CD4-positive, alpha-beta T cell (primary cell): Measurements from ENCODE around the gene FGF4. TPM values are rescaled to one million over a fixed set of nuclear protein-coding genes. Genes with fewer than 3 reads are reported as not detected.

Experiments used
- ATAC-seq: fragments of 200-7000 bp; cut with Tn5 transposase; one replicate; pipeline ENCODE4 v1.10.0; 2022; ENCODE audit warnings: mild to moderate bottlenecking; ENCODE audit not compliant: poor library complexity
- CTCF ChIA-PET: fragments of 350-600 bp; sonication (Branson Sonifier 250); formaldehyde crosslinking; loops from one replicate; lab custom pipeline; 2021; ENCODE audit warnings: antibody characterized with exemption, inconsistent platforms; lab: Charles Lee
- POLR2A ChIA-PET: fragments of 350-600 bp; sonication (Branson Sonifier 250); formaldehyde crosslinking; loops from one replicate; lab custom pipeline; 2021; ENCODE audit warnings: antibody characterized with exemption, inconsistent platforms; lab: Charles Lee
- DNase-seq, 14 experiments: peaks; one replicate each; pipeline ENCODE4 v3.0.0-alpha.2; 2013 to 2020; ENCODE audit warnings: mixed read lengths in 2 of 14
- H3K27ac ChIP-seq, 2 donors: one replicate each; pipeline versions ENCODE4 v1.5.1 to v1.7.0; 2013; ENCODE audit warnings: low read length in 2 of 2, low read depth in 1 of 2, mild to moderate bottlenecking in 1 of 2
- H3K27me3 ChIP-seq, 2 experiments: 1 replicate in 1 of 2; 2 replicates in 1 of 2; pipeline versions ENCODE4 v1.6.1 to v1.7.0; 2013; ENCODE audit warnings: low read length in 2 of 2, control low read depth in 1 of 2, mild to moderate bottlenecking in 1 of 2, moderate library complexity in 1 of 2; ENCODE audit not compliant: insufficient read depth in 2 of 2, control insufficient read depth in 1 of 2
- H3K36me3 ChIP-seq: one replicate; pipeline ENCODE4 v1.6.1; 2013; ENCODE audit warnings: low read length, control low read depth; ENCODE audit not compliant: insufficient read depth
- H3K4me1 ChIP-seq: one replicate; pipeline ENCODE4 v1.6.1; 2013; ENCODE audit warnings: low read length, control low read depth; ENCODE audit not compliant: insufficient read depth
- H3K4me3 ChIP-seq: one replicate; pipeline ENCODE4 v1.5.1; 2013; ENCODE audit warnings: mild to moderate bottlenecking, low read length, moderate library complexity
- H3K9me3 ChIP-seq, 2 experiments: 1 replicate in 1 of 2; 2 replicates in 1 of 2; pipeline versions ENCODE4 v1.6.1 to v1.7.0; 2013; ENCODE audit warnings: low read length in 2 of 2, mild to moderate bottlenecking in 2 of 2, control low read depth in 1 of 2, moderate library complexity in 1 of 2; ENCODE audit not compliant: control insufficient read depth in 1 of 2, insufficient read depth in 1 of 2
- H3K27ac Mint-ChIP-seq: one replicate; pipeline ENCODE4 v1.8.0; 2020; ENCODE audit warnings: mixed read lengths
- H3K27me3 Mint-ChIP-seq: one replicate; pipeline ENCODE4 v1.8.0; 2021; ENCODE audit warnings: mixed read lengths
- H3K36me3 Mint-ChIP-seq: one replicate; pipeline ENCODE4 v1.8.0; 2021; ENCODE audit warnings: low read depth, mixed read lengths
- H3K4me1 Mint-ChIP-seq: one replicate; pipeline ENCODE4 v1.8.0; 2021; ENCODE audit warnings: low read depth, mixed read lengths
- H3K4me3 Mint-ChIP-seq: one replicate; pipeline ENCODE4 v1.8.0; 2020; ENCODE audit warnings: mild to moderate bottlenecking, mixed read lengths
- H3K9me3 Mint-ChIP-seq: one replicate; pipeline ENCODE4 v1.8.0; 2020; ENCODE audit warnings: mixed read lengths
- intact Hi-C, 2 experiments: fragments of 100-400 bp; cut with DNase I in 1 of 2; cut with micrococcal nuclease in 1 of 2; formaldehyde crosslinking; loops; one replicate each; pipeline versions ENCODE4 v1.15.1 to v1.9.0; 2023 to 2025; cut with DNase I, micrococcal nuclease
- total RNA-seq, 174 experiments: library from RNA in 2 of 174; stranded (reverse) in 2 of 174; gene quantifications; one replicate each; pipeline ENCODE4 v1.2.3 and lab custom pipeline; 2021 to 2026
- TF ChIP-seq, protein P1 (sequence below): fragments of 200-600 bp; IDR thresholded peaks from one replicate; pipeline ENCODE4 v1.8.0; 2022; ENCODE audit warnings: antibody characterized with exemption, mild to moderate bottlenecking

The FGF4 gene
- total RNA-seq, 2 experiments from 2014 or later: not detected

DNA sequence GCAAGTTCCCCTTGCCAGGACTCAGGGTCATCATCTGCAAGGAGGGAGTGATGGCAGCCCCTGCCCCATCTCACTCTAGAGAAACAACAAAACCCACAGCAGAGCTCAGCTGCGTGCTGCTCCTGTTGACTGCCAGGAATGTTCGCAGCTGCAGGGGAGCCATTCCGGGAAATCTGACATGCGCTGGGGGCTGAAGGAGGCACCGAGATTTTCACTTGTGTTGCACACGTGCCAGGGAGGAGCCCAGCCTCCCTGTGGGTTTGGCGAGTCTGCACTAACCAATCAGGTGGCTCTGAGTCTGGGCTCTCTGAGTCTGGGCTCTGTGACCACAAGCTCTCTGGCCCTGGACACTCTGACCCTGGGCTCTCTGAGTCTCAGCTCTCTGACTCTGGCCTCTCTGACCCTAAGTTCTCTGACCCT, 33.5 kb upstream of the FGF4 start:
- H3K36me3 Mint-ChIP-seq: no peaks in the 10 kb centered on the region
- H3K27me3 Mint-ChIP-seq: peaks cover 28% of the 10 kb centered on the region
- CTCF ChIA-PET: no interaction called here
- H3K27ac Mint-ChIP-seq: no peak overlapping the region
- TF ChIP-seq, protein P1, sequence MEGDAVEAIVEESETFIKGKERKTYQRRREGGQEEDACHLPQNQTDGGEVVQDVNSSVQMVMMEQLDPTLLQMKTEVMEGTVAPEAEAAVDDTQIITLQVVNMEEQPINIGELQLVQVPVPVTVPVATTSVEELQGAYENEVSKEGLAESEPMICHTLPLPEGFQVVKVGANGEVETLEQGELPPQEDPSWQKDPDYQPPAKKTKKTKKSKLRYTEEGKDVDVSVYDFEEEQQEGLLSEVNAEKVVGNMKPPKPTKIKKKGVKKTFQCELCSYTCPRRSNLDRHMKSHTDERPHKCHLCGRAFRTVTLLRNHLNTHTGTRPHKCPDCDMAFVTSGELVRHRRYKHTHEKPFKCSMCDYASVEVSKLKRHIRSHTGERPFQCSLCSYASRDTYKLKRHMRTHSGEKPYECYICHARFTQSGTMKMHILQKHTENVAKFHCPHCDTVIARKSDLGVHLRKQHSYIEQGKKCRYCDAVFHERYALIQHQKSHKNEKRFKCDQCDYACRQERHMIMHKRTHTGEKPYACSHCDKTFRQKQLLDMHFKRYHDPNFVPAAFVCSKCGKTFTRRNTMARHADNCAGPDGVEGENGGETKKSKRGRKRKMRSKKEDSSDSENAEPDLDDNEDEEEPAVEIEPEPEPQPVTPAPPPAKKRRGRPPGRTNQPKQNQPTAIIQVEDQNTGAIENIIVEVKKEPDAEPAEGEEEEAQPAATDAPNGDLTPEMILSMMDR: no peak
- no peaks in the 10 kb centered on the region for H3K4me1 Mint-ChIP-seq
- Histone ChIP-seq H3K4me3 (no peak overlapping the region), H3K27ac (no peak overlapping the region), H3K36me3 (no peaks in the 10 kb centered on the region), H3K9me3 (peaks cover 0 to 6% of the 10 kb centered on the region in 2 experiments), H3K27me3 (peaks cover 0 to 12% of the 10 kb centered on the region in 2 experiments), H3K4me1 (no peaks in the 10 kb centered on the region)
- no peak overlapping the region for H3K4me3 Mint-ChIP-seq
- intact Hi-C loops: no loop called here
- ATAC-seq (no peak), DNase-seq (no peak)
- no peaks in the 10 kb centered on the region for H3K9me3 Mint-ChIP-seq
- POLR2A ChIA-PET: no interaction called here

DNA sequence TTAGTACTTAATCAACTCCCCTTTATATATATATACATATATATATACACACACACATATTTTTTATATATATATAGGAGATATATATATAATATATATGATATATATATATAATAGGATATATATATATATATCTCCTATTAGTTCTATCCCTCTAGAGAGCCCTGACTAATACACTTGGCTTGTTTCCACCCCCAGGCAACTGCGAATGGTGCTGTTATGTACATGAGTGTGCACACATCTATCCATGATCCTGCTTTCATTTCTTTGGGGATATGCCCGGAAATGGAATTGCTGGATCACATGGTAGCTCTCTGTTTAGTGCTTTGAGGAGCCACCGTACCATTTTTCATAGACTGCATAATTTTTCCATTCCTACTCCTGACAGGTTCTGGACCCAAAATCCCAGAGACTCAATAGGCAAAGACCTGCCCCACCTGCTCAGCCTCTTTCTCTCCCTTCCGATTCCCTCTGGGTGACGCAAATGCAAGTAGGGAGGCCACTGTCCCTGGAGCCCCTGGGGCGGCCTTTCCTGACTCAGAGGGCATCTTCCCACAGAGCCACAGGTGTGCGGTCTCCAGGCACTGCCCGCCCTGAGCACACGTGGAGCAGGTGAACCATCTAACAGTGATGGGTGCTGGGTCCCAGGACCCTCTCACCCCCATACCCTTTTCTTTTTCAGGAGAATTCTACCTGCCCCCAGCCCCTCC, 32.1 kb upstream of the FGF4 start:
- DNase-seq (no peak), ATAC-seq (no peak)
- H3K4me1 ChIP-seq: no peaks in the 10 kb centered on the region
- H3K27me3 ChIP-seq: peaks cover 0 to 12% of the 10 kb centered on the region in 2 experiments
- POLR2A ChIA-PET: no interaction called here
- peaks cover 0 to 6% of the 10 kb centered on the region in 2 experiments for H3K9me3 ChIP-seq
- no peaks in the 10 kb centered on the region for H3K9me3 Mint-ChIP-seq
- H3K4me1 Mint-ChIP-seq: no peaks in the 10 kb centered on the region
- no peak overlapping the region for H3K4me3 Mint-ChIP-seq
- H3K4me3 ChIP-seq: no peak overlapping the region
- CTCF ChIA-PET: no interaction called here
- H3K36me3 Mint-ChIP-seq: no peaks in the 10 kb centered on the region
- intact Hi-C loops: no loop called here
- H3K27me3 Mint-ChIP-seq: peaks cover 18% of the 10 kb centered on the region
- no peak overlapping the region for H3K27ac Mint-ChIP-seq
- no peak overlapping the region for H3K27ac ChIP-seq
- TF ChIP-seq, protein P1: no peak
- H3K36me3 ChIP-seq: no peaks in the 10 kb centered on the region

DNA sequence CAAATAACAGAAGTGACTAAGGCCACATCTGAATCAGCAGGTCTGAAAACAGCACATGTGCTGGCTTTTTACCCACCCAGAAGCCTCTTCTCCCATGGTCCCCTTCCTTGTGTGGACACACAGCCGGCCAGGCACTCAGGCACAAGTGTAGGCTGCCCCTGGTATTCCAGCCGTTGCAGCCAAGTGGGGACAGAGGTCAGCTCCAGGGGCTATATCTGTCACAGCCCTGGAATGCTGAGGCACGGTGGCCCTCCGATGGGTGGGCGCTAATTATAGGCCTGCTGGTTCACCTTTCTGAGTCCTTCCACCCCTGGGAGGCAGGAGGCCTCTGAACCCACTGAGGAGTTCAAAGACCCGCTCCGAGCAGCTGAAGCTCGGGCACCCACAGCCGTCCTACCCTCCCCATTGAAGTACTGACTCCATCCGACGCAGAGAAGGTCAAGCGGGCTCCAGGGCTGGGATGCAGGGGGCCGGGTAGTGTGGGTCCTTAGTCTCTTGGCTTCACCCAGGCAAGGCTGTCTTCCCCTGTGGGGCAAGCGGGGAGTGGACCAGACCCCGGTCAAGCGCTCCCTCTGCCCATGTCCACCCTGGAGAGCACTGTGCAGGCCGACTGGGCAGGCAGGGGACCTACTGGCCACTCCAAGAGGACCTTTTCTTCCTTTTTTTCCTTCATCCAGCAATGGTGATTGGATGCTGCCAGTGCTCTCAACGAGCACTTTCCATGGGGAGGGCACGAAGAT, 29.8 kb upstream of the FGF4 start:
- Mint-ChIP-seq H3K9me3 (no peaks in the 10 kb centered on the region), H3K27ac (no peak overlapping the region), H3K27me3 (peaks cover 18% of the 10 kb centered on the region), H3K4me3 (no peak overlapping the region), H3K4me1 (no peaks in the 10 kb centered on the region), H3K36me3 (no peaks in the 10 kb centered on the region)
- H3K27me3 ChIP-seq: peaks cover 4 to 12% of the 10 kb centered on the region in 2 experiments
- ATAC-seq: no peak
- peaks cover 0 to 15% of the 10 kb centered on the region in 2 experiments for H3K9me3 ChIP-seq
- CTCF ChIA-PET: no interaction called here
- no peak overlapping the region for H3K4me3 ChIP-seq
- H3K4me1 ChIP-seq: no peaks in the 10 kb centered on the region
- TF ChIP-seq, protein P1: no peak
- H3K27ac ChIP-seq: no peak overlapping the region
- intact Hi-C loops: no loop called here
- no peaks in the 10 kb centered on the region for H3K36me3 ChIP-seq
- POLR2A ChIA-PET: no interaction called here
- no peak for DNase-seq
